HepG2 (cell line): ENCODE results near the gene RAD23A. TPM values are rescaled to one million over a fixed set of nuclear protein-coding genes. Genes with fewer than 3 reads are reported as not detected.

Experiments
- DR1 ChIP-seq: sonication (generic); formaldehyde crosslinking; IDR thresholded peaks from 2 replicates; pipeline ENCODE4 v1.8.0; 2021; ENCODE audit warnings: mild to moderate bottlenecking, missing genetic modification reagents, inconsistent platforms
- GATAD2A ChIP-seq: IDR thresholded peaks from 2 replicates; pipeline ENCODE4 v1.6.1; 2016
- HCFC1 ChIP-seq: fragments of 150-350 bp; IDR thresholded peaks from 2 replicates; pipeline ENCODE4 v1.6.1; 2014; ENCODE audit warnings: low read depth, low read length
- HNRNPUL1 ChIP-seq: fragments of 200-400 bp; formaldehyde crosslinking; IDR thresholded peaks from 2 replicates; pipeline ENCODE4 v1.6.1; 2017; ENCODE audit warnings: low read depth, mild to moderate bottlenecking, low read length, moderate library complexity
- MTF1 ChIP-seq: sonication (generic); formaldehyde crosslinking; IDR thresholded peaks from 2 replicates; pipeline ENCODE4 v1.5.0; 2020; ENCODE audit warnings: missing genetic modification reagents
- POLR2AphosphoS2 ChIP-seq: IDR thresholded peaks from 2 replicates; pipeline ENCODE4 v1.6.1; 2011; ENCODE audit warnings: low read depth, low read length, improper control_type of control experiment
- SRF ChIP-seq: IDR thresholded peaks from 2 replicates; pipeline ENCODE4 v1.6.1; 2011; ENCODE audit warnings: mild to moderate bottlenecking, low read depth, low read length, moderate library complexity
- TBL1XR1 ChIP-seq: fragments of 150-350 bp; IDR thresholded peaks from 2 replicates; pipeline ENCODE4 v1.6.1; 2014; ENCODE audit warnings: borderline replicate concordance, low read length; ENCODE audit not compliant: partially characterized antibody
- XRCC5 ChIP-seq: fragments of 200-400 bp; formaldehyde crosslinking; optimal IDR thresholded peaks from 2 replicates; pipeline ENCODE3; 2017; ENCODE audit warnings: mild to moderate bottlenecking, low read length
- ZGPAT ChIP-seq: IDR thresholded peaks from 2 replicates; pipeline ENCODE4 v1.6.1; 2016; ENCODE audit warnings: mild to moderate bottlenecking
- ZNF329 ChIP-seq: sonication (generic); formaldehyde crosslinking; IDR thresholded peaks from 2 replicates; pipeline ENCODE4 v1.9.0; 2021; ENCODE audit warnings: low read depth, mild to moderate bottlenecking, missing genetic modification reagents
- ZNF343 ChIP-seq: sonication (generic); formaldehyde crosslinking; IDR thresholded peaks from 2 replicates; pipeline ENCODE4 v1.4.0; 2020; ENCODE audit warnings: mild to moderate bottlenecking, missing genetic modification reagents
- ZNF382 ChIP-seq: sonication (generic); formaldehyde crosslinking; IDR thresholded peaks from 2 replicates; pipeline ENCODE4 v1.5.0; 2020; ENCODE audit warnings: missing genetic modification reagents, mild to moderate bottlenecking, borderline replicate concordance
- ZNF563 ChIP-seq: sonication (generic); formaldehyde crosslinking; IDR thresholded peaks from 2 replicates; pipeline ENCODE4 v1.8.0; 2022; ENCODE audit warnings: mild to moderate bottlenecking, moderate library complexity, missing genetic modification reagents
- ZNF670 ChIP-seq: sonication (generic); formaldehyde crosslinking; IDR thresholded peaks from 2 replicates; pipeline ENCODE4 v1.8.0; 2022; ENCODE audit warnings: mild to moderate bottlenecking, missing genetic modification reagents, borderline replicate concordance
- ZNF687 ChIP-seq: sonication (generic); formaldehyde crosslinking; IDR thresholded peaks from 2 replicates; pipeline ENCODE4 v1.5.1; 2020; ENCODE audit warnings: mild to moderate bottlenecking, missing genetic modification reagents, moderate library complexity
- ZNF83 ChIP-seq: sonication (generic); formaldehyde crosslinking; IDR thresholded peaks from 2 replicates; pipeline ENCODE4 v1.4.0; 2020; ENCODE audit warnings: missing genetic modification reagents, mild to moderate bottlenecking, borderline replicate concordance
- polyA plus RNA-seq, 8 experiments: library from polyadenylated mRNA; depleted of rRNA in 3 of 8; stranded (reverse) in 7 of 8; unstranded in 1 of 8; fragments of >200 nt; fragmentation: Illumina TruSeq in 4 of 8; extraction: Trizol in 4 of 8; gene quantifications; 2 replicates each; pipeline versions ENCODE4 v1.2.1 to v1.2.3, GENCODE V29; 2011 to 2016; ENCODE audit warnings: low read depth in 4 of 8, missing spikeins in 1 of 8, mixed read lengths in 1 of 8; ENCODE audit not compliant: insufficient read depth in 1 of 8
- total RNA-seq, 5 experiments: library from RNA; depleted of rRNA; stranded (reverse); fragments of >200 nt; fragmentation: Illumina TruSeq; extraction: Trizol; gene quantifications; 2 replicates each; pipeline ENCODE4 v1.2.3, GENCODE V29; 2016; ENCODE audit warnings: low read depth in 1 of 5
- TF ChIP-seq, protein P1 (sequence below): sonication (generic); formaldehyde crosslinking; IDR thresholded peaks from 2 replicates; pipeline ENCODE4 v1.4.0; 2020; ENCODE audit warnings: low read depth, missing genetic modification reagents
- TF ChIP-seq, protein P2 (sequence below): sonication (generic); formaldehyde crosslinking; conservative IDR thresholded peaks from 2 replicates; pipeline ENCODE4 v1.8.0; 2022; ENCODE audit warnings: missing genetic modification reagents

The RAD23A gene
- total and polyA plus RNA-seq, 2 of the 13 experiments (the other 11 are each of a cell fraction or from before 2014, with no cell fraction given): 42.5 to 54.2 TPM

GRCh38 chr19:12983542-12984142 lies 38.0 kb downstream of the RAD23A start (continued):
- TF ChIP-seq ZNF687: peak; percentile 76
- no peak for TF ChIP-seq TBL1XR1
- TF ChIP-seq ZGPAT (CRISPR knock-in tag): peak; percentile 30; the same call in 1 of the 2 replicates
- TF ChIP-seq ZNF382 (CRISPR knock-in tag): no peak
- TF ChIP-seq HNRNPUL1: no peak
- TF ChIP-seq GATAD2A (CRISPR knock-in tag): no peak
- TF ChIP-seq DR1 (CRISPR knock-in tag): no peak
- TF ChIP-seq, protein P1, sequence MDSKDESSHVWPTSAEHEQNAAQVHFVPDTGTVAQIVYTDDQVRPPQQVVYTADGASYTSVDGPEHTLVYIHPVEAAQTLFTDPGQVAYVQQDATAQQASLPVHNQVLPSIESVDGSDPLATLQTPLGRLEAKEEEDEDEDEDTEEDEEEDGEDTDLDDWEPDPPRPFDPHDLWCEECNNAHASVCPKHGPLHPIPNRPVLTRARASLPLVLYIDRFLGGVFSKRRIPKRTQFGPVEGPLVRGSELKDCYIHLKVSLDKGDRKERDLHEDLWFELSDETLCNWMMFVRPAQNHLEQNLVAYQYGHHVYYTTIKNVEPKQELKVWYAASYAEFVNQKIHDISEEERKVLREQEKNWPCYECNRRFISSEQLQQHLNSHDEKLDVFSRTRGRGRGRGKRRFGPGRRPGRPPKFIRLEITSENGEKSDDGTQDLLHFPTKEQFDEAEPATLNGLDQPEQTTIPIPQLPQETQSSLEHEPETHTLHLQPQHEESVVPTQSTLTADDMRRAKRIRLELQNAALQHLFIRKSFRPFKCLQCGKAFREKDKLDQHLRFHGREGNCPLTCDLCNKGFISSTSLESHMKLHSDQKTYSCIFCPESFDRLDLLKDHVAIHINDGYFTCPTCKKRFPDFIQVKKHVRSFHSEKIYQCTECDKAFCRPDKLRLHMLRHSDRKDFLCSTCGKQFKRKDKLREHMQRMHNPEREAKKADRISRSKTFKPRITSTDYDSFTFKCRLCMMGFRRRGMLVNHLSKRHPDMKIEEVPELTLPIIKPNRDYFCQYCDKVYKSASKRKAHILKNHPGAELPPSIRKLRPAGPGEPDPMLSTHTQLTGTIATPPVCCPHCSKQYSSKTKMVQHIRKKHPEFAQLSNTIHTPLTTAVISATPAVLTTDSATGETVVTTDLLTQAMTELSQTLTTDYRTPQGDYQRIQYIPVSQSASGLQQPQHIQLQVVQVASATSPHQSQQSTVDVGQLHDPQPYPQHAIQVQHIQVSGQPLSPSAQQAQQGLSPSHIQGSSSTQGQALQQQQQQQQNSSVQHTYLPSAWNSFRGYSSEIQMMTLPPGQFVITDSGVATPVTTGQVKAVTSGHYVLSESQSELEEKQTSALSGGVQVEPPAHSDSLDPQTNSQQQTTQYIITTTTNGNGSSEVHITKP (CRISPR knock-in tag): no peak
- no peak for TF ChIP-seq ZNF343 (CRISPR knock-in tag)
- TF ChIP-seq POLR2AphosphoS2: no peak
- TF ChIP-seq, protein P2, sequence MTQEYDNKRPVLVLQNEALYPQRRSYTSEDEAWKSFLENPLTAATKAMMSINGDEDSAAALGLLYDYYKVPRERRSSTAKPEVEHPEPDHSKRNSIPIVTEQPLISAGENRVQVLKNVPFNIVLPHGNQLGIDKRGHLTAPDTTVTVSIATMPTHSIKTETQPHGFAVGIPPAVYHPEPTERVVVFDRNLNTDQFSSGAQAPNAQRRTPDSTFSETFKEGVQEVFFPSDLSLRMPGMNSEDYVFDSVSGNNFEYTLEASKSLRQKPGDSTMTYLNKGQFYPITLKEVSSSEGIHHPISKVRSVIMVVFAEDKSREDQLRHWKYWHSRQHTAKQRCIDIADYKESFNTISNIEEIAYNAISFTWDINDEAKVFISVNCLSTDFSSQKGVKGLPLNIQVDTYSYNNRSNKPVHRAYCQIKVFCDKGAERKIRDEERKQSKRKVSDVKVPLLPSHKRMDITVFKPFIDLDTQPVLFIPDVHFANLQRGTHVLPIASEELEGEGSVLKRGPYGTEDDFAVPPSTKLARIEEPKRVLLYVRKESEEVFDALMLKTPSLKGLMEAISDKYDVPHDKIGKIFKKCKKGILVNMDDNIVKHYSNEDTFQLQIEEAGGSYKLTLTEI (CRISPR knock-in tag): no peak
- no peak for TF ChIP-seq SRF
- TF ChIP-seq ZNF83 (CRISPR knock-in tag): no peak
- no peak for TF ChIP-seq HCFC1
- TF ChIP-seq ZNF670 (CRISPR knock-in tag): no peak
- TF ChIP-seq ZNF563 (CRISPR knock-in tag): no peak
- TF ChIP-seq MTF1 (CRISPR knock-in tag): no peak
- peak; percentile 86 for TF ChIP-seq XRCC5
- no peak for TF ChIP-seq ZNF329 (CRISPR knock-in tag)
